Measurements from ENCODE around the gene HSPA5.

DNA sequence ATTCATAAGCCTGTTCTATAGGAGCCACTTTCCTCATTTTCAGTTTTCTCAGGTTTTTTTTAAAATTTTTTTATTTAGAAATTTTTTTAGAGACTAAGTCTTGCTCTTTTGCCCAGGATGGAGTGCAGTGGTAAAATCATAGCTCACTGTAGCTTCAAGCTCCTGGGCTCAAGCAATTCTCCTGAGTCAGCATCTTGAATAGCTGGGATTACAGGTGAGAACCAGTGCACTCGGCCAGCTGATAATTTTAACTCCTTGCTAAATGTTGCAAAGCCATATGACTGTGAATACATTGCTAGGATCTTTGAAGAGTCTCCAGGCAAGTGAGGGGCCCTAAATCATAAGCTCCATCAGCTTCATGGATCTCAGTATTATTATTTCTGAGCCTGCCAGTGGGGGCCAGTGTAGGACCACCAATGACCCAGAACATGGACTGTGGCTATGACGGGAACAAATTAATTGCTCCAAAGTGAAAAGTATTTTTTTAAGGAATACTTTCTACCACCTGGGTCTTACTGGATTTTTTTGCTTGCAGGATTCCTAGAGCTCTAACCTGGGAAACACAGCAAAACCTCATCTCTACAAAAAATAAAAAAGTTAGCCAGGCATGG, 14.7 kb upstream of the HSPA5 start:
- TF ChIP-seq POLR2A (IDR thresholded peaks at IDR 0.05) = no peak
- TF ChIP-seq, protein P1, sequence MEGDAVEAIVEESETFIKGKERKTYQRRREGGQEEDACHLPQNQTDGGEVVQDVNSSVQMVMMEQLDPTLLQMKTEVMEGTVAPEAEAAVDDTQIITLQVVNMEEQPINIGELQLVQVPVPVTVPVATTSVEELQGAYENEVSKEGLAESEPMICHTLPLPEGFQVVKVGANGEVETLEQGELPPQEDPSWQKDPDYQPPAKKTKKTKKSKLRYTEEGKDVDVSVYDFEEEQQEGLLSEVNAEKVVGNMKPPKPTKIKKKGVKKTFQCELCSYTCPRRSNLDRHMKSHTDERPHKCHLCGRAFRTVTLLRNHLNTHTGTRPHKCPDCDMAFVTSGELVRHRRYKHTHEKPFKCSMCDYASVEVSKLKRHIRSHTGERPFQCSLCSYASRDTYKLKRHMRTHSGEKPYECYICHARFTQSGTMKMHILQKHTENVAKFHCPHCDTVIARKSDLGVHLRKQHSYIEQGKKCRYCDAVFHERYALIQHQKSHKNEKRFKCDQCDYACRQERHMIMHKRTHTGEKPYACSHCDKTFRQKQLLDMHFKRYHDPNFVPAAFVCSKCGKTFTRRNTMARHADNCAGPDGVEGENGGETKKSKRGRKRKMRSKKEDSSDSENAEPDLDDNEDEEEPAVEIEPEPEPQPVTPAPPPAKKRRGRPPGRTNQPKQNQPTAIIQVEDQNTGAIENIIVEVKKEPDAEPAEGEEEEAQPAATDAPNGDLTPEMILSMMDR (IDR thresholded peaks at IDR 0.05) = peak in 7 of 12 donors; percentile 14 to 25 (median 23)
